H1 (cell line): ENCODE data around the gene MYLK. TPM values are rescaled to one million over a fixed set of nuclear protein-coding genes. Genes with fewer than 3 reads are reported as not detected.

Experiments used
- CTCF ChIA-PET: fragments of 300-600 bp; sonication (Branson Sonifier 250); formaldehyde crosslinking; loops from one replicate; lab custom pipeline; 2021; ENCODE audit not compliant: partially characterized antibody; lab: Charles Lee
- POLR2A ChIA-PET: fragments of 300-600 bp; sonication (Branson Sonifier 250); formaldehyde crosslinking; loops from one replicate; lab custom pipeline; 2021; ENCODE audit warnings: inconsistent platforms; ENCODE audit not compliant: partially characterized antibody; lab: Charles Lee
- DNase-seq, 2 experiments: peaks; one replicate each; pipeline versions ENCODE4 v3.0.0 to v3.0.0-alpha.2; 2010 to 2022; ENCODE audit warnings: low spot score in 2 of 2, low read depth in 1 of 2, mixed read lengths in 1 of 2
- FAIRE-seq: peaks from 2 replicates; lab custom pipeline; 2011; peaks lifted over from hg19 to GRCh38; lab: Jason Lieb, UNC
- H2AFZ ChIP-seq: 2 replicates; pipeline ENCODE4 v1.8.1; 2012; ENCODE audit warnings: low read length, inconsistent platforms
- H2AK5ac ChIP-seq: 2 replicates; pipeline ENCODE4 v1.6.1; 2013; ENCODE audit warnings: low read depth, low read length
- H2BK120ac ChIP-seq: replicated peaks from 2 replicates; pipeline ENCODE3; 2013; ENCODE audit warnings: low read depth, low read length, inconsistent platforms
- H2BK12ac ChIP-seq: 2 replicates; pipeline ENCODE4 v1.6.1; 2013; ENCODE audit warnings: low read depth, low read length
- H2BK15ac ChIP-seq: 2 replicates; pipeline ENCODE4 v1.6.1; 2013; ENCODE audit warnings: low read length
- H2BK20ac ChIP-seq: 2 replicates; pipeline ENCODE4 v1.6.1; 2013; ENCODE audit warnings: low read length
- H2BK5ac ChIP-seq: 2 replicates; pipeline ENCODE4 v1.6.1; 2013; ENCODE audit warnings: low read depth, low read length
- H3K14ac ChIP-seq: 2 replicates; pipeline ENCODE4 v1.6.1; 2013; ENCODE audit warnings: inconsistent platforms; ENCODE audit not compliant: insufficient read length
- H3K18ac ChIP-seq: 2 replicates; pipeline ENCODE4 v1.6.1; 2013; ENCODE audit warnings: low read length; ENCODE audit errors: extremely low read depth
- H3K23ac ChIP-seq: 2 replicates; pipeline ENCODE4 v1.6.1; 2013; ENCODE audit warnings: inconsistent platforms; ENCODE audit not compliant: insufficient read length
- H3K23me2 ChIP-seq: 2 replicates; pipeline ENCODE4 v1.6.1; 2013; ENCODE audit warnings: low read depth, low read length
- H3K27ac ChIP-seq: 2 replicates; pipeline ENCODE4 v1.6.1; 2011; ENCODE audit warnings: low read depth, low read length, inconsistent platforms
- H3K27me3 ChIP-seq, 4 experiments: replicated peaks in 1 of 4; 1 replicate in 1 of 4; 2 replicates in 3 of 4; pipeline versions ENCODE4 v1.6.1 to v1.8.1; 2011 to 2013; ENCODE audit warnings: low read length in 3 of 4, mild to moderate bottlenecking in 3 of 4, inconsistent platforms in 2 of 4, mixed read lengths in 2 of 4, moderate library complexity in 1 of 4; ENCODE audit not compliant: control insufficient read depth in 3 of 4, insufficient read depth in 3 of 4; ENCODE audit errors: extremely low read depth in 1 of 4
- H3K36me3 ChIP-seq, 4 experiments: 2 replicates each; pipeline versions ENCODE4 v1.6.1 to v1.8.1; 2011 to 2013; ENCODE audit warnings: mild to moderate bottlenecking in 4 of 4, low read length in 3 of 4, moderate library complexity in 2 of 4, control low read depth in 1 of 4, inconsistent platforms in 1 of 4; ENCODE audit not compliant: insufficient read depth in 4 of 4, control insufficient read depth in 2 of 4
- H3K4ac ChIP-seq: replicated peaks from 2 replicates; pipeline ENCODE3; 2013; ENCODE audit warnings: low read length, low read depth, mixed read lengths, inconsistent platforms; ENCODE audit not compliant: insufficient read length
- H3K4me1 ChIP-seq, 4 experiments: replicated peaks in 1 of 4; 1 replicate in 1 of 4; 2 replicates in 3 of 4; pipeline versions ENCODE4 v1.6.1 to v1.8.1; 2011 to 2013; ENCODE audit warnings: low read length in 3 of 4, inconsistent platforms in 2 of 4, mixed read lengths in 1 of 4; ENCODE audit not compliant: insufficient read depth in 4 of 4, control insufficient read depth in 3 of 4
- H3K4me2 ChIP-seq, 2 experiments: 2 replicates each; pipeline versions ENCODE4 v1.6.1 to v1.8.1; 2011 to 2013; ENCODE audit warnings: low read depth in 2 of 2, low read length in 2 of 2, control low read depth in 1 of 2, inconsistent platforms in 1 of 2, mild to moderate bottlenecking in 1 of 2; ENCODE audit not compliant: insufficient read depth in 1 of 2
- H3K4me3 ChIP-seq, 4 experiments: fragments of 200-600, 300-600 bp in 1 of 4; sonication (generic), shearing (Covaris generic), sonication (Bioruptor Twin) in 1 of 4; 2 replicates each; pipeline versions ENCODE4 v1.5.1 to v1.8.1; 2011 to 2016; ENCODE audit warnings: low read length in 4 of 4, low read depth in 3 of 4, control low read depth in 2 of 4, inconsistent platforms in 2 of 4, mild to moderate bottlenecking in 2 of 4, mixed read lengths in 1 of 4, moderate library complexity in 1 of 4; ENCODE audit not compliant: insufficient read depth in 2 of 4; ENCODE audit errors: extremely low read depth in 1 of 4
- H3K56ac ChIP-seq: replicated peaks from 2 replicates; pipeline ENCODE3; 2013; ENCODE audit warnings: low read depth, mild to moderate bottlenecking, mixed read lengths, low read length, inconsistent platforms; ENCODE audit not compliant: insufficient read length
- H3K79me1 ChIP-seq: 2 replicates; pipeline ENCODE4 v1.6.1; 2013; ENCODE audit warnings: low read depth, low read length, control low read depth
- H3K79me2 ChIP-seq, 2 experiments: 2 replicates each; pipeline versions ENCODE4 v1.6.1 to v1.8.1; 2012 to 2013; ENCODE audit warnings: low read length in 2 of 2, mild to moderate bottlenecking in 2 of 2, inconsistent platforms in 1 of 2; ENCODE audit not compliant: insufficient read depth in 2 of 2, control insufficient read depth in 1 of 2
- H3K9ac ChIP-seq, 4 experiments: replicated peaks in 1 of 4; 1 replicate in 1 of 4; 2 replicates in 3 of 4; pipeline versions ENCODE4 v1.6.1 to v1.8.1; 2011 to 2013; ENCODE audit warnings: low read depth in 3 of 4, low read length in 3 of 4, control low read depth in 2 of 4, mild to moderate bottlenecking in 2 of 4, moderate library complexity in 2 of 4, inconsistent platforms in 1 of 4; ENCODE audit errors: extremely low read depth in 1 of 4
- H3K9me3 ChIP-seq, 2 experiments: 2 replicates each; pipeline versions ENCODE4 v1.6.1 to v1.8.1; 2012 to 2013; ENCODE audit warnings: mild to moderate bottlenecking in 2 of 2, moderate library complexity in 2 of 2, control low read depth in 1 of 2, inconsistent platforms in 1 of 2, low read depth in 1 of 2, low read length in 1 of 2, mixed read lengths in 1 of 2; ENCODE audit not compliant: insufficient read depth in 2 of 2
- H4K20me1 ChIP-seq, 2 experiments: replicated peaks in 1 of 2; 2 replicates each; pipeline versions ENCODE3 to v1.8.1; 2011 to 2013; ENCODE audit warnings: inconsistent platforms in 2 of 2, low read length in 2 of 2, mild to moderate bottlenecking in 1 of 2; ENCODE audit not compliant: insufficient read depth in 2 of 2, control insufficient read depth in 1 of 2
- H4K5ac ChIP-seq: 2 replicates; pipeline ENCODE4 v1.6.1; 2013; ENCODE audit warnings: low read length, low read depth, mixed read lengths, inconsistent platforms; ENCODE audit not compliant: insufficient read length
- H4K8ac ChIP-seq: 2 replicates; pipeline ENCODE4 v1.8.0; 2013; ENCODE audit warnings: mild to moderate bottlenecking, moderate library complexity, low read length, inconsistent platforms; ENCODE audit not compliant: insufficient read depth; ENCODE audit errors: extremely low read depth
- H4K91ac ChIP-seq: replicated peaks from 2 replicates; pipeline ENCODE3; 2013; ENCODE audit warnings: low read length, mixed read lengths, inconsistent platforms; ENCODE audit not compliant: insufficient read length
- JUND ChIP-seq: IDR thresholded peaks from 2 replicates; pipeline ENCODE4 v1.6.1; 2011; ENCODE audit warnings: mild to moderate bottlenecking, improper control_type of control experiment, low read length
- POLR2AphosphoS5 ChIP-seq: IDR thresholded peaks from 2 replicates; pipeline ENCODE4 v1.6.1; 2011; ENCODE audit warnings: low read depth, low read length
- WGBS, 2 experiments: shearing (Covaris generic) in 1 of 2; methylation state at CpG; one replicate each; pipeline versions ENCODE4 v1.1.6 to v1.1.7; 2013 to 2015; ENCODE audit warnings: low lambda C conversion rate in 2 of 2, mixed read lengths in 2 of 2, inconsistent platforms in 1 of 2, low coverage in 1 of 2, missing lambda C conversion rate in 1 of 2; ENCODE audit not compliant: insufficient replicate concordance in 2 of 2, insufficient coverage in 1 of 2, insufficient read length in 1 of 2; ENCODE audit errors: extremely low coverage in 1 of 2, missing lambda C conversion rate in 1 of 2; 5-methylcytosine and 5-hydroxymethylcytosine counted together
- polyA plus RNA-seq, 7 experiments: library from polyadenylated mRNA; depleted of rRNA in 3 of 7; stranded (reverse) in 5 of 7; unstranded in 2 of 7; fragments of >200 nt in 5 of 7; fragments of 200-250 nt in 2 of 7; gene quantifications; 1 replicate in 5 of 7; 2 replicates in 1 of 7; 4 replicates in 1 of 7; pipeline versions ENCODE4 v1.2.1 to v1.2.3, GENCODE V29; 2011 to 2013; ENCODE audit warnings: missing spikeins in 2 of 7, mixed read lengths in 2 of 7
- total RNA-seq: library from RNA; stranded (reverse); fragmentation: NEBNext Ultra II Directional; extraction: Animal tissue kit (Norgen Biotek cat#: 25700); gene quantifications from 2 replicates; pipeline ENCODE4 v1.2.1, GENCODE V29; 2021

The MYLK gene
- total and polyA plus RNA-seq, 2 of the 8 experiments (the other 6 are each of a cell fraction or from before 2014, with no cell fraction given), result 11.6 to 21.3 TPM

DNA sequence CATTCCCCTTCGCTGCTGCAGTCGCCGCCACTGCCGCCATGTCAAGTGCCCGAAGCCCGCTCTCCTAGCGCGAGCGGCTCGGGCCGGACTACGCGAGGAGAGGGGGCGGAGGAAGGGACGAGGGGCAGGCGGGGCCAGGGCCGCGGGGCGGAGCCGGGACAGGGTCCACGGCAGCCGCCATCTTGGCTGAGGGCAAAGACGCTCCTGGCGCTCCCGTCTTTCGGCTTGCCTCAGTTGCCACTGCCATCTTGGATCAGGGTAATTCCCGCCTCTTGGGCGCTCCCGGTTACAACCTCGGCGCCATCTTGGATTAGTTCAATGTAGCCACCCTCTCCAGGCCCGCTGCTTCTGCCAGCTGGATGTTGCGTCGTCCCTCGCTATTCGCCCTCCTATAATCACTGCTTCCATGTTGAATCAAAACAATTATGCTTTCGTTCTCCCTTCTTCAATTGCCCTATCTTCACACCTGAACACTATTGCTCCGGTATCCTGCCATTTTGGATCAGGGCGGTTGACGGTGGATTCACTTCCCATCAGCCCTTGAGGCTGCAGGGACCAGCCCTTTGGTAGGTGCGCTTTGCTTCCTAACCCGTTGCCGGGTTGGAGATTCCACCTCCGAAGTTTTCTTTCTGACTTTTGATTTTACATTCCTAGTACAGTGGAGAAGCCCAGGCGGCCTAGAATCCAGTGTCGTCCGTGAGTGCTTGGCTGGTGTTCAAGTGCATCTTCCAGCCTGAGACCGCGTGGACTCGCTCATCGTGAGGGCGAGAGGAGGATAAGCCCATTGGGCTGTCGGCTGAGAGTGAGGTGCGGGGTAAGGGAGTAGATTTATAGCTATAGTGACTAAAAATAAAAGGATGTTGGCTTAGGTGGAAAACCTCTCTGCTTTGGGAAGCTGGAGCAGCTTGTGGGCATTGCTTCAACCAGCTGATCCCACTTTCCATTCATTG, 298.9 kb downstream of the MYLK start, which contains the start of gene HACD2:
Gene HACD2, minus strand, starts transcription at position 66 of the 950 bp plus-strand sequence. Its CDS starts 26 bp downstream, at position 40.
- peaks cover 9% of the 10 kb centered on the region in 2 experiments; a peak in 3 of 4 replicates for H3K9me3 ChIP-seq
- peak within 1 kb of the TSS; percentile 80 for H4K91ac ChIP-seq
- H3K27ac ChIP-seq, result peak within 1 kb of the TSS; percentile 100
- H2AFZ ChIP-seq, result peak within 1 kb of the TSS; percentile 100
- H3K23me2 ChIP-seq, result peaks cover 15% of the 10 kb centered on the region
- H3K36me3 ChIP-seq, result peaks cover 0 to 12% (median 3%) of the 10 kb centered on the region in 4 experiments; a peak in 2 of 8 replicates
- peak within 1 kb of the TSS; percentile 100 for H2BK5ac ChIP-seq
- H3K4me1 ChIP-seq, result peaks cover 0 to 3% (median 0%) of the 10 kb centered on the region in 4 experiments; a peak in 3 of 7 replicates
- H4K5ac ChIP-seq, result peak within 1 kb of the TSS; percentile 86
- H2BK120ac ChIP-seq, result peak within 1 kb of the TSS; percentile 70
- CTCF ChIA-PET, result interaction anchor here (0.8 to 3.4 kb wide), 7 partner anchors 14 to 57 kb away, joined by 3 to 16 read pairs (median 4); no protein-coding TSS in a partner anchor
- H3K4me3 ChIP-seq, result peak within 1 kb of the TSS; percentile 80 to 99 (median 88)
- H3K14ac ChIP-seq, result no peak within 1 kb of the TSS
- H3K56ac ChIP-seq, result peak within 1 kb of the TSS; percentile 90
- FAIRE-seq, result no peak
- DNase-seq, result peak; percentile 95
- H2BK15ac ChIP-seq, result peak within 1 kb of the TSS; percentile 82
- 3% methylated on average over 43 of the region's 54 CpGs; no CpG with 5 or more reads in 1 of the 2 experiments for WGBS, 2 experiments
- H2BK12ac ChIP-seq, result peak within 1 kb of the TSS; percentile 100; the same call in 1 of the 2 replicates
- no peak within 1 kb of the TSS for H2BK20ac ChIP-seq
- H3K9ac ChIP-seq, result peak within 1 kb of the TSS; percentile 92 to 100 (median 98)
- H3K23ac ChIP-seq, result no peak within 1 kb of the TSS
- H3K27me3 ChIP-seq, result no peaks in the 10 kb centered on the region
- POLR2A ChIA-PET, result interaction anchor here (0.8 to 2.5 kb wide), 14 partner anchors 9 to 818 kb away, joined by 3 to 12 read pairs (median 4); no protein-coding TSS in a partner anchor
- H3K4ac ChIP-seq, result peak within 1 kb of the TSS; percentile 48
- H3K79me1 ChIP-seq, result no peaks in the 10 kb centered on the region
- peaks cover 0 to 3% of the 10 kb centered on the region in 2 experiments; a peak in 2 of 4 replicates for H3K79me2 ChIP-seq
- H2AK5ac ChIP-seq, result peak within 1 kb of the TSS; percentile 96; the same call in 1 of the 2 replicates
- peak within 1 kb of the TSS; percentile 87 to 96 for H3K4me2 ChIP-seq
- peaks cover 0 to 1% of the 10 kb centered on the region in 2 experiments for H4K20me1 ChIP-seq
- peak within 1 kb of the TSS; percentile 98 for H4K8ac ChIP-seq
- H3K18ac ChIP-seq, result peak within 1 kb of the TSS; percentile 94
- TF ChIP-seq POLR2AphosphoS5, result peak; percentile 76
- TF ChIP-seq JUND, result no peak
